Measurements from ENCODE around the gene HK1.

- TF ChIP-seq POLR2A (IDR thresholded peaks at IDR 0.05) (no peak), CTCF (IDR thresholded peaks at IDR 0.05 in 8 of 11, conservative IDR thresholded peaks at IDR 0.05 in 3 of 11) (no peak)
Measured at GRCh38 chr10:69382382-69383117, 104.3 kb downstream of the HK1 start.
